ENCODE results near the gene CARNS1.

- TF ChIP-seq CTCF (optimal IDR thresholded peaks at IDR 0.05 in 1 of 3, IDR thresholded peaks at IDR 0.05 in 1 of 3, conservative IDR thresholded peaks at IDR 0.05 in 1 of 3; ENCODE audit: extremely low read depth in 1 of 3, insufficient read depth in 2 of 3, low read length in 3 of 3) (no peak), EZH2 (IDR thresholded peaks at IDR 0.05; ENCODE audit: low read length) (no peak)
Observed at GRCh38 chr11:67438158-67438902, 22.9 kb downstream of the CARNS1 start.

Data from keratinocyte (primary cell).